Measurements from ENCODE around the gene GLT6D1.

GRCh38 chr9:135587658-135588057 is 51.7 kb downstream of the GLT6D1 start:
- TF ChIP-seq CTCF (conservative IDR thresholded peaks at IDR 0.05) (no peak), EZH2 (IDR thresholded peaks at IDR 0.05; ENCODE audit: low read depth) (no peak)

Data from PC-9 (cell line).